Mesenteric fat pad (tissue), 1 donor: ENCODE data around the gene FAM90A1. TPM values are rescaled to one million over a fixed set of nuclear protein-coding genes. Genes with fewer than 3 reads are reported as not detected.
"Not testable (repeated sequence)": the region's sequence is repeated elsewhere in the genome, so short reads cannot be mapped to it uniquely, and the experiment has no call there.

ENCODE experiments used
- DNase-seq: peaks from one replicate; pipeline ENCODE4 v3.0.0-alpha.2; 2020; ENCODE audit warnings: low spot score
- total RNA-seq: library from RNA; stranded (reverse); fragmentation: NEBNext Ultra II Directional; extraction: Animal tissue kit (Norgen Biotek cat#: 25700); gene quantifications from one replicate; pipeline ENCODE4 v1.2.1, GENCODE V29; 2021
- donor health status: DM: yes; HTN: yes; CAD: no.

Gene FAM90A1
- total RNA-seq, 1 donor from 2014 or later = 0.48 TPM

DNA sequence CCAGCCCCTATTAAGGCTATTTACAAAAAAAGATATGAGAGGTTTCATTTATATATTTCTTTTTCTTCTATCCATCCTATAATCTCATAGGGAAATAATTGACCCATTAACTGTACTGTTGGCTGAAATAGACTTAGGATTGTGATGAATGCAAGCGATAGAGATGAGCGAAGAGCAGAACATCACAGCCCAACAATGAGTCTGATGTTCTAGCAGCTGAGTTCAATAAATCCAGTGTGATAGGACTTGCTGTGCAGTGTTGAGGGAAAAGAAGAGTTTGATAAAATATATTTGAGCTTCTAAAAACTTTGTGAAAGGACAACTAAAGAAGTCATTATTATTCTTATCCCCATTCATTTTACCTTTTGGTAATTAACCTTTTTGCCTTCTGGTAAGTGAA lies 54.5 kb downstream of the FAM90A1 start:
- DNase-seq = not testable (repeated sequence)

Other genes starting within 250 kb of the FAM90A1 start
- 16.4 TPM for gene FOXJ2, start 194.9 kb downstream of the FAM90A1 start, total RNA-seq
- gene C3AR1, start 161.3 kb downstream of the FAM90A1 start, total RNA-seq = 53.1 TPM
- gene NECAP1, start 145.3 kb downstream of the FAM90A1 start, total RNA-seq = 23.6 TPM
- gene CLEC4A, start 104.0 kb downstream of the FAM90A1 start, total RNA-seq = 3.5 TPM
- gene ZNF705A, start 70.6 kb downstream of the FAM90A1 start, total RNA-seq = not detected
- gene CLEC6A, start 228.3 kb upstream of the FAM90A1 start, total RNA-seq = not detected